Thyroid gland (tissue), 4 donors: Measurements from ENCODE around the gene BICD1.

ENCODE experiments used
- POLR2A ChIP-seq, 2 donors: fragments of 450-650 bp; IDR thresholded peaks; one replicate each; pipeline ENCODE4 v1.6.1; 2017; ENCODE audit warnings: antibody characterized with exemption in 2 of 2, mild to moderate bottlenecking in 2 of 2, moderate library complexity in 1 of 2
- TF ChIP-seq, protein P1 (sequence below), 6 experiments: fragments of 200-600 bp in 3 of 6; fragments of 450-650 bp in 3 of 6; sonication (generic) in 3 of 6; IDR thresholded peaks; one replicate each; pipeline ENCODE4 v1.5.1; 2016 to 2019; ENCODE audit warnings: antibody characterized with exemption in 6 of 6, mild to moderate bottlenecking in 2 of 6, inconsistent platforms in 1 of 6, moderate library complexity in 1 of 6

DNA sequence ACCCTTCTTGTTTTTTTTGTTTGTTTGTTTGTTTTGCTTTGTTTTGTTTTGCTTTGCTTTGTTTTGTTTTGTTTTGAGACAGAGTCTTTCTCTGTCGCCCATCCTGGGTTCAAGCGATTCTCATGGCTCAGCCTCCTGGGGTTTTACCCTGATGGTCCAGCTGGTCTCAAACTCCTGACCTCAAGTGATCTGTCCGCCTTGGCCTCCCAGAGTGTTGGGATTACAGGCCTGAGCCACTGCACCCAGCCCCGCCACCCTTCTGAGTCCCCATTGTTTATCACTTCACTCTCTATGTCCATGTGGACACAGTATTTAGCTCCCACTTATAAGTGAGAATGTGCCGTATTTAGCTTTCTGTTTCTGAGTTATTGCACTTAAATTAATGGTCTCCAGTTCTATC, 36.9 kb upstream of the BICD1 start:
- TF ChIP-seq, protein P1, sequence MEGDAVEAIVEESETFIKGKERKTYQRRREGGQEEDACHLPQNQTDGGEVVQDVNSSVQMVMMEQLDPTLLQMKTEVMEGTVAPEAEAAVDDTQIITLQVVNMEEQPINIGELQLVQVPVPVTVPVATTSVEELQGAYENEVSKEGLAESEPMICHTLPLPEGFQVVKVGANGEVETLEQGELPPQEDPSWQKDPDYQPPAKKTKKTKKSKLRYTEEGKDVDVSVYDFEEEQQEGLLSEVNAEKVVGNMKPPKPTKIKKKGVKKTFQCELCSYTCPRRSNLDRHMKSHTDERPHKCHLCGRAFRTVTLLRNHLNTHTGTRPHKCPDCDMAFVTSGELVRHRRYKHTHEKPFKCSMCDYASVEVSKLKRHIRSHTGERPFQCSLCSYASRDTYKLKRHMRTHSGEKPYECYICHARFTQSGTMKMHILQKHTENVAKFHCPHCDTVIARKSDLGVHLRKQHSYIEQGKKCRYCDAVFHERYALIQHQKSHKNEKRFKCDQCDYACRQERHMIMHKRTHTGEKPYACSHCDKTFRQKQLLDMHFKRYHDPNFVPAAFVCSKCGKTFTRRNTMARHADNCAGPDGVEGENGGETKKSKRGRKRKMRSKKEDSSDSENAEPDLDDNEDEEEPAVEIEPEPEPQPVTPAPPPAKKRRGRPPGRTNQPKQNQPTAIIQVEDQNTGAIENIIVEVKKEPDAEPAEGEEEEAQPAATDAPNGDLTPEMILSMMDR (IDR thresholded peaks at IDR 0.05): no peak
- TF ChIP-seq POLR2A (IDR thresholded peaks at IDR 0.05): no peak
